ENCODE data around the gene RNF223. TPM values are rescaled to one million over a fixed set of nuclear protein-coding genes. Genes with fewer than 3 reads are reported as not detected.

Gene RNF223
- total RNA-seq, 4 donors from 2014 or later: not detected

GRCh38 chr1:1087351-1088028 lies 13.4 kb upstream of the RNF223 start:
- TF ChIP-seq POLR2A (IDR thresholded peaks at IDR 0.05) (no peak), CTCF (IDR thresholded peaks at IDR 0.05) (no peak)
- no peak overlapping the region for H3K4me3 ChIP-seq (replicated peaks in 1 of 3)
- 95 to 96% methylated on average over 23 to 37 of the region's 38 CpGs for WGBS, 2 donors
- H3K27me3 ChIP-seq: no peaks in the 10 kb centered on the region
- H3K9me3 ChIP-seq: no peaks in the 10 kb centered on the region
- no peak overlapping the region for H3K27ac ChIP-seq
- intact Hi-C loops (cut with DNase I): no loop called here
- DNase-seq: no peak
- H3K4me1 ChIP-seq: no peaks in the 10 kb centered on the region
- no peaks in the 10 kb centered on the region for H3K36me3 ChIP-seq

GRCh38 chr1:1086911-1087341 lies 12.8 kb upstream of the RNF223 start:
- Histone ChIP-seq H3K4me3 (replicated peaks in 1 of 3) (no peak overlapping the region), H3K36me3 (no peaks in the 10 kb centered on the region), H3K4me1 (no peaks in the 10 kb centered on the region), H3K27ac (no peak overlapping the region), H3K9me3 (no peaks in the 10 kb centered on the region), H3K27me3 (no peaks in the 10 kb centered on the region)
- TF ChIP-seq CTCF (IDR thresholded peaks at IDR 0.05) (no peak), POLR2A (IDR thresholded peaks at IDR 0.05) (no peak)
- intact Hi-C loops (cut with DNase I): no loop called here
- 94 to 96% methylated on average over 7 to 17 of the region's 17 CpGs for WGBS, 2 donors
- DNase-seq: no peak

GRCh38 chr1:1085911-1086841 lies 12.1 kb upstream of the RNF223 start:
- WGBS, 2 donors: 93 to 94% methylated on average over 23 to 28 of the region's 38 CpGs
- no peaks in the 10 kb centered on the region for H3K9me3 ChIP-seq
- no peak for DNase-seq

GRCh38 chr1:1085171-1085841 lies 11.2 kb upstream of the RNF223 start:
- TF ChIP-seq POLR2A (IDR thresholded peaks at IDR 0.05) (no peak), CTCF (IDR thresholded peaks at IDR 0.05) (no peak)
- intact Hi-C loops (cut with DNase I): no loop called here
- 96% methylated on average over 5 to 17 of the region's 30 CpGs for WGBS, 2 donors

More at GRCh38 chr1:1085911-1086841, 12.1 kb upstream of the RNF223 start:
- Histone ChIP-seq H3K4me3 (replicated peaks in 1 of 3) (no peak overlapping the region), H3K4me1 (no peaks in the 10 kb centered on the region), H3K27me3 (no peaks in the 10 kb centered on the region), H3K27ac (no peak overlapping the region), H3K36me3 (no peaks in the 10 kb centered on the region)
- intact Hi-C loops (cut with DNase I): no loop called here
- no peak for TF ChIP-seq CTCF (IDR thresholded peaks at IDR 0.05)
- TF ChIP-seq POLR2A (IDR thresholded peaks at IDR 0.05): no peak

More at GRCh38 chr1:1085171-1085841, 11.2 kb upstream of the RNF223 start:
- no peak overlapping the region for H3K4me3 ChIP-seq (replicated peaks in 1 of 3)
- no peaks in the 10 kb centered on the region for H3K27me3 ChIP-seq
- no peak overlapping the region for H3K27ac ChIP-seq
- no peaks in the 10 kb centered on the region for H3K9me3 ChIP-seq
- DNase-seq: no peak
- H3K4me1 ChIP-seq: peaks cover 1 to 2% of the 10 kb centered on the region in 2 donors
- H3K36me3 ChIP-seq: no peaks in the 10 kb centered on the region

Data from thyroid gland (tissue), 4 donors.